HG03460 (cell line): ENCODE data around the gene COLEC11.

ENCODE experiments used
- ATAC-seq: cut with Tn5 transposase; IDR thresholded peaks from one replicate; pipeline ENCODE4 v1.9.1; 2021; ENCODE audit not compliant: unreplicated experiment

The COLEC11 gene

GRCh38 chr2:3637311-3637675 lies 42.4 kb downstream of the COLEC11 start:
- no peak for ATAC-seq

DNA sequence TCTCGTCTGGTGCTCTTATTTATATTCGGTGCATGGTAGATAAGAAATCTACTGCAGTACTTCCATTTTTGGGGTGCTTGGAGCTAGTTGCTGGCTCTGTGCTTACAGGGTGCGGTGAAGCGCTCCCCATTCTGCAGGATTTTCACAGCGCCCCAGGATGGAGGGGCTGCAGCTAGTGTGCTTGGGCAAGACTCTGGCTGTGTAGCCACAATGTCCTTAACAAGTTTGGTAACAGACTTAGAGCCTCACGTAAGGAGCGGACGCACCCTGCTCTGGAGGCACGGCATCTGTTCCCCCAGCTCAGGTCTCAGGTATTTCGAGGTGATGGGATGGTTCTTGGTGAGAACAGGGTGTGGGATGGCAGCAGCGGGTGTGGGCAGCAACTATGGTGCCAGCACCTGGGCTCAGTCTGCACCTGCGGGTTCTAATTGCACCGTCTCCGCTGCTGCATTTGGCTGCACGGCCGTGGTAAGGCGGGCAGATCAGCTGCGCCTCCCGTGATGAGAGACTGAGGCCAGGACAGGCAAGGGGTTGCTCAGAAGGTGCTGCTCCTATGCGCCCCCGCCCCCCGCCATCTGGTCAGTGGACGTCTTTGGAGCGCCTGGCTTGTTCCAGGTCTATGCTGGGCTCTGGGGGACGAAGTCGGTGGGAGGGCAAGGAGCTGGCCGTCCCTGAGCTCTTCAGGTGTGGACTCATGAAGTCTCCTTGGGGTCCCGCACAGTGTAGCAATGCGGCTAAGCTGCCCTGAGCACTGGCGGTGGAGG lies 43.0 kb downstream of the COLEC11 start:
- ATAC-seq: no peak

- ATAC-seq: no peak
Observed at GRCh38 chr2:3638456-3638810, 43.5 kb downstream of the COLEC11 start.

- no peak for ATAC-seq
Observed at GRCh38 chr2:3639015-3639630, 44.2 kb downstream of the COLEC11 start.

DNA sequence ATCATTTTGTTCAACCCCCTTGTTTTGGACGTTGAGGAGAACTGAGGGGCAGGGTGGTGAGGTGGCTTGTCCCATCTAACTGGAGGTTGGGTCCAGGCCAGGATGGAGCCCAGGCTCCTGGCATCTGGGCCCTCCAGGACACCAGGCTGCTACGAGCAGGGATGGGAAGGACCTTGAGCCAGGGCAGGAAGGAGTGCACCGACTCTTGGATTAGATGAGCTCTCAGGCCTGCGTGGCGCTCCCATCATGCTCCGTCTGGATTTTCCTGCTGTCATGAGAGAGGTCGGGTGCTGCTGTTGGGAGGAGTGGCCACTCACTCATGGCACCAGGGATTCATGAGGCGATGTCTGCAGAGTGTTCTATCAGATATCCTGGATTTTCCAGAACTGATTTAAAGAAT lies 44.7 kb downstream of the COLEC11 start:
- ATAC-seq: no peak

DNA sequence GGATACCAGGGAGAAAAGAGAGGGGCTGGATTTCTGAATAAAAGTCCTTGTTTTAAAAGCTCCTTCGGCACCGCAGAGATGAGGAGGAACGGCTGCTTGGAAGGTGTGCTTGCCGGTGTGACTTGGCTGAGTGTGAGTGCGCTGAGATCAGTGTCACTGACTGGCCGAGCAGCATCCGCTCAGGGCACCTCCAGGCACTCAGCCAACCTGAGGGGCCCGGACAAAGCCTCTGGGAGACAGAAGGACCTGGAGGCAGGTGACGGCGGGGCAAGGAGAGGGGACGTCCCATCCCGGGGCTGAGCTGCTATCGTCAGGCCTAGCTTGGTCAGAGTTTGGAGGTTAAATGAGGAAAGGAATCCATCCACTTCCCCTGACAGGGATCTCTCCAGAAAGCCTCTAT lies 46.3 kb downstream of the COLEC11 start:
- no peak for ATAC-seq

- ATAC-seq: no peak
Observed at GRCh38 chr2:3641841-3642421, 47.0 kb downstream of the COLEC11 start.

- no peak for ATAC-seq
Observed at GRCh38 chr2:3642521-3643215, 47.8 kb downstream of the COLEC11 start.

DNA sequence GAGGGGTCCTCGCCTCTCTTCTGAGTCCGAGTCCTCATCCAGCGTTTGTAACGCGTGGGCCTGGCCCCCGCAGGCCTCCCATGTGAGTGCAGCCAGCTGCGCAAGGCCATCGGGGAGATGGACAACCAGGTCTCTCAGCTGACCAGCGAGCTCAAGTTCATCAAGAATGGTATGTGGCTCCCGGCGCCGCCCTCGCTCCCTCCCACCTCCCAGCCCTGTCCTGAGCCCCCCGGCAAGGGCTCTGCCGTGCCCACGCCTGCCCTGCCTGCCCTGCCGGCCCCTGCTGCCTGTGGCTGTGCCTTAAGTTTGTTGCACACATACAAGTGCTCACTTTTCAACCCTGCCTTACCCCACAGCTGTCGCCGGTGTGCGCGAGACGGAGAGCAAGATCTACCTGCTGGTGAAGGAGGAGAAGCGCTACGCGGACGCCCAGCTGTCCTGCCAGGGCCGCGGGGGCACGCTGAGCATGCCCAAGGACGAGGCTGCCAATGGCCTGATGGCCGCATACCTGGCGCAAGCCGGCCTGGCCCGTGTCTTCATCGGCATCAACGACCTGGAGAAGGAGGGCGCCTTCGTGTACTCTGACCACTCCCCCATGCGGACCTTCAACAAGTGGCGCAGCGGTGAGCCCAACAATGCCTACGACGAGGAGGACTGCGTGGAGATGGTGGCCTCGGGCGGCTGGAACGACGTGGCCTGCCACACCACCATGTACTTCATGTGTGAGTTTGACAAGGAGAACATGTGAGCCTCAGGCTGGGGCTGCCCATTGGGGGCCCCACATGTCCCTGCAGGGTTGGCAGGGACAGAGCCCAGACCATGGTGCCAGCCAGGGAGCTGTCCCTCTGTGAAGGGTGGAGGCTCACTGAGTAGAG lies 48.7 kb downstream of the COLEC11 start:
- no peak for ATAC-seq

GRCh38 chr2:3644246-3644525 lies 49.3 kb downstream of the COLEC11 start:
- ATAC-seq: peak; percentile 82

DNA sequence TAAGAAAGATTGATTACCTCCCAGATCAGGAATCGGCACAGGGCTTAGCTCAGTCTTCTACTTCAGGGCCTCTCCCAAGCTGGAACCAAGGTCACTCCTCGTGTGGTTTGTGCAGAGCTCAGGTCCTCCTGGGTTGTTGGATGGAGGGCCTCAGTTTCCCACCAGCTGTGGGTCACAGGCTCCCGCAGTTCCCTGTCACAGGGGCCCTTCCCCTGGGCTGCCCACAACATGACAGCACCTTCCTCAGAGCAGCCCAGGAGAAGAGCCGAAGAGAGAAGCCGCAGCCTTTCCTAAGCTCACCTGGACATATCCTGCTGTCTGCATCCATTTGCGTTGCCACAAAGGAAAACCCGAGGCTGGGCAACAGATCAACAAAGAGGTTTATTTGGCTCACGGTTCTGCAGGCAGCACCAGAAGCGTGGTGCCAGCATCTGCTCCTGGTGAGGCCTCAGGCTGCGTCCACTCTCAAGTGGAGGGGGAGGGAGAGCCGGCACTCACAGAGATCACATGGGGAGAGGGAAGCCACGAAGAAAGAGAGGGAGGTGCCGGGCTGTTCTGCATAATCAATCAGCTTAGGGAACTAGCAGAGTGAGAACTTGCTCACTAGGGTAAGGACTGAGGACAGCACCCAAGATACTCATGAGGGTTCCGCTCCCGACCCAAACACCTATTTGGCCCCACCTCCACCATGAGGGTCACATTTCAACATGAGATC lies 50.1 kb downstream of the COLEC11 start:
- ATAC-seq: no peak

- ATAC-seq: no peak
Observed at GRCh38 chr2:3645745-3646389, 51.0 kb downstream of the COLEC11 start.

DNA sequence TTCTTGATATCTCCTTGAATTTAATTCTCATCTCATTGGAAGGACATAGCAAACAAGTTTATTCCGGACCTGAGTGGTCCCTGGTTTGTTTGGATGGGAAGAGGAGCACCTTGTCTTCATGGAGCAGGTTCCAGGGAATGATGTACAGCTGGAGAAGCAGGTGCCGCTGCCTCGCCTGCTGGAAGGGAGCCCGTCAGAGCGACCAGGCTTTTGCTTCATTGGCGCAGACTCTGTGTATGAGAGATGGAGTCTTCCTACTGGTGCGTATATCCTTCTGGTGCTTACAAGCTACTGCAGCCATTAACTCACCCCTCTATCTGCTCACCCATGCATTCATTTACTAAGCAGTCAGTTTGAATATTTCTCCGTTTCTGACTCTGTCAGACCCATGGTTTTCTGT lies 51.5 kb downstream of the COLEC11 start:
- no peak for ATAC-seq

- no peak for ATAC-seq
Observed at GRCh38 chr2:3647246-3647645, 52.3 kb downstream of the COLEC11 start.

DNA sequence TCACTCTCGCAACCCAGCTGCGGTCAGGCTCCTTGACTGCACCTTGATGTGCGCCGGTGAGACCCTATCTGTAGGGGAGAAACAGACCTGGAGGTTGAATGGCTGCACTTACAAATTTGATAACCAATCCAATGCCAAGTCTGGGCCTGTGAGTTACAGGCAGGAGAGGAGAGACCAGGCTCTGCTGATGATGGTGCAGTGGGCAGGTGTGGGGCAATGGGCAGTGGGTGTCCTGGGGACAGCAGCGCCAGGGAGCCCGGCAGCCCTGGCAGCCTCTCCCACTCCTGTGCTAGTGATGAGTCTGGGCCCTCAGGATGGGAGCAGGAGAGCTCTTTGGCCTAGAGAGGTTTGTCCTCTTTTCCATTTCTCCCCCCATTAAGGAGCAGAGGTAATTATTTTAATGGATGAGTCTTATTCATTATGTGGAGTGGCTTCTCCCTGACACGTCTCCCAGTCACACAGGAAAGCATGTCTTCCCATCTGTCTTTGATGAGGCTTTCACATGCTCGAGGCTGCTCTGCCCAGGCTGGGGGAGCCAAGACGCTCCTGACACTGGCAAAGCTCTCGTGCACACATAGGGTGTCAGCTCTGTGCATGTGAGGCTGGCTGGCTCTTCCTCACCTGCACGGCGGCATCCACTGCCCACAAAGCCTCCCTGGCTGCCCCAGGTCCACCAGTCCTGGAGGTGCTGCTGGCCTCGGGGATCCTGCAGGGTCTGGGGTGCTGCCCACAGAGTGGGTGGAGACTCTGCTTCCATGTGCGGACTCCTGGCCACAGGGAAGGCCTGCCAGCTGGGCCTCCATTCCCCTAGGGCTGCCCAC lies 53.1 kb downstream of the COLEC11 start:
- no peak for ATAC-seq

DNA sequence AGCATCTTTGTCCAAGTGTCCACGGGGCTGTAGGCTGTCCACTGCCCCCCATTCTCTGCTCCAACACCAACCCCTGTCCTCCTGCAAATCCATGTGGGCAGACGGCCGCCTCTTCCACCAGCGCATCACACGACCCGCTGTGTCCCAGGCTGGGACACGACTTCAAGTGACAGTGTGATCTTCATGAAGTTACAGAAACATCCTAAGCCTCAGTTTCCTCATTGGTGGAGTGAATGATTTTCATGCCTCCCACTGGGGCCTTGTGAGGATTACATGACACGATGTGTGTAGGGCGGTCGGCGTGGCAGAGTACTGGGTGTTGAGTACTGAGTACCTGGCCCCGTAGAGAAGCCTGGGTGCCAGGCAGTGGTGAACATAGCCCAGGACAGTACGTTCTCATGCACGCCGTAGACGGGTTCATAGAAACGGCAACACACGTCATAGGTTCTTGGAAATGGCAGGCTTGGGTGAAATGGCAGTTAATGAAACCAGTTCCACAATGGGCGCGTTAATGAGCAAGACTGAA lies 53.8 kb downstream of the COLEC11 start:
- ATAC-seq: no peak

DNA sequence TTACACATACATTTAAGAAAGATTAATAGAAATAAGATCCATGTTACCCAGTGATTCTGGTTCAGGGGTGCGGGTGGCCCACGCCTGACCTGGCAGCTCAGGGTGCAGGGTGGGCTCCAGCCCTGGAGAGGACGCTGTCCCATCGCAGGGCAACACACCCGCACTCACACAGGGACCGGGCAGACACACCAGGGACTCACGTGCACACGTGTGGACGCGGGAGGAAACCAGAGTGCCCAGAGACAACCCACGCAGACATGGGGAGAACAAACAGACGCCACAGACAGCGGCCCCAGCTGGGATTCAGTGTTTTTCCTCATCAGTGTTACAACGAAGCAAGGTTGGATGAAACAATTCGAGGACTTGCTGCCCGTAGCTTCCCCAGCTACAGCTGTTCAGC lies 54.7 kb downstream of the COLEC11 start:
- no peak for ATAC-seq

GRCh38 chr2:3650140-3650920 lies 55.4 kb downstream of the COLEC11 start:
- no peak for ATAC-seq
